K562 (cell line): ENCODE measurements around the gene ZNF335. TPM values are rescaled to one million over a fixed set of nuclear protein-coding genes. Genes with fewer than 3 reads are reported as not detected.

Experiments used
- BDP1 ChIP-seq: IDR thresholded peaks from 3 replicates; pipeline ENCODE4 v1.6.1; 2011; ENCODE audit not compliant: insufficient read length, insufficient read depth
- CAMTA2 ChIP-seq: fragments of 250-450 bp; sonication (Bioruptor Pico); conservative IDR thresholded peaks from 2 replicates; pipeline ENCODE4 v1.5.1; 2022
- CBFB ChIP-seq: sonication (generic); formaldehyde crosslinking; IDR thresholded peaks from 2 replicates; pipeline ENCODE4 v1.4.0; 2020; ENCODE audit warnings: mild to moderate bottlenecking, missing genetic modification reagents
- CCNT2 ChIP-seq: IDR thresholded peaks from 2 replicates; pipeline ENCODE4 v1.6.1; 2011; ENCODE audit warnings: borderline replicate concordance, low read depth, mild to moderate bottlenecking, moderate library complexity, mixed read lengths, low read length; ENCODE audit not compliant: insufficient read length; ENCODE audit errors: extremely low read depth
- GATAD2A ChIP-seq: fragments of 450-650 bp; IDR thresholded peaks from 2 replicates; pipeline ENCODE4 v1.6.1; 2017
- MCM3 ChIP-seq: fragments of 450-650 bp; IDR thresholded peaks from 2 replicates; pipeline ENCODE4 v1.6.1; 2016
- MNT ChIP-seq, 2 experiments: fragments of 450-650 bp; conservative IDR thresholded peaks; 2 replicates each; pipeline ENCODE4 v1.6.1; 2017; ENCODE audit warnings: mild to moderate bottlenecking in 2 of 2, moderate library complexity in 2 of 2
- PATZ1 ChIP-seq: fragments of 250-450 bp; sonication (Bioruptor Pico); IDR thresholded peaks from 2 replicates; pipeline ENCODE4 v1.5.0; 2020; ENCODE audit warnings: mild to moderate bottlenecking, borderline replicate concordance
- POLR2AphosphoS5 ChIP-seq: IDR thresholded peaks from 2 replicates; pipeline ENCODE4 v1.6.1; 2011; ENCODE audit warnings: mild to moderate bottlenecking, low read depth, low read length, moderate library complexity; ENCODE audit not compliant: control insufficient read depth, insufficient read depth
- SIN3A ChIP-seq, 2 experiments: fragments of 150-350 bp in 1 of 2; IDR thresholded peaks; 2 replicates each; pipeline ENCODE4 v1.6.1; 2011 to 2016; ENCODE audit warnings: borderline replicate concordance in 2 of 2, low read depth in 2 of 2, low read length in 2 of 2, mild to moderate bottlenecking in 2 of 2, moderate library complexity in 2 of 2; ENCODE audit not compliant: control insufficient read depth in 1 of 2
- SIX5 ChIP-seq, 2 experiments: IDR thresholded peaks; 2 replicates each; pipeline ENCODE4 v1.6.1; 2011; ENCODE audit warnings: low read length in 2 of 2, borderline replicate concordance in 1 of 2, low read depth in 1 of 2, mild to moderate bottlenecking in 1 of 2, moderate library complexity in 1 of 2; ENCODE audit not compliant: insufficient read depth in 1 of 2
- SMAD4 ChIP-seq: fragments of 250-450 bp; sonication (Bioruptor Pico); conservative IDR thresholded peaks from 2 replicates; pipeline ENCODE4 v1.8.0; 2021; ENCODE audit warnings: inconsistent platforms, mild to moderate bottlenecking, moderate library complexity
- SREBF1 ChIP-seq: fragments of 150-350 bp; IDR thresholded peaks from 2 replicates; pipeline ENCODE4 v1.6.1; 2014; ENCODE audit warnings: antibody characterized with exemption, low read depth, low read length, borderline replicate concordance
- TCF15 ChIP-seq: fragments of 250-450 bp; sonication (Bioruptor Pico); IDR thresholded peaks from 2 replicates; pipeline ENCODE4 v1.8.0; 2022; ENCODE audit warnings: moderate library complexity, mild to moderate bottlenecking, inconsistent platforms
- TFE3 ChIP-seq: fragments of 450-650 bp; formaldehyde crosslinking; IDR thresholded peaks from 2 replicates; pipeline ENCODE4 v1.4.0; 2020; ENCODE audit warnings: mild to moderate bottlenecking, mixed read lengths
- ZBTB1 ChIP-seq: sonication (generic); formaldehyde crosslinking; IDR thresholded peaks from 2 replicates; pipeline ENCODE4 v1.8.1; 2023; ENCODE audit warnings: missing genetic modification reagents, low read depth, mild to moderate bottlenecking, borderline replicate concordance
- ZNF232 ChIP-seq: sonication (generic); formaldehyde crosslinking; IDR thresholded peaks from 2 replicates; pipeline ENCODE4 v1.8.0; 2022; ENCODE audit warnings: mild to moderate bottlenecking, missing genetic modification reagents
- ZNF507 ChIP-seq: conservative IDR thresholded peaks from 2 replicates; pipeline ENCODE4 v1.6.1; 2017; ENCODE audit warnings: missing genetic modification characterization, missing compliant biosample characterization
- ZNF583 ChIP-seq: fragments of 250-450 bp; sonication (Bioruptor Pico); IDR thresholded peaks from 2 replicates; pipeline ENCODE4 v1.4.0; 2020
- ZNF696 ChIP-seq: fragments of 250-450 bp; sonication (Bioruptor Pico); conservative IDR thresholded peaks from 2 replicates; pipeline ENCODE4 v1.4.0; 2020; ENCODE audit warnings: mild to moderate bottlenecking, moderate library complexity
- ZNF76 ChIP-seq: fragments of 250-450 bp; sonication (Bioruptor Pico); IDR thresholded peaks from 2 replicates; pipeline ENCODE4 v1.4.0; 2020; ENCODE audit warnings: mild to moderate bottlenecking, moderate library complexity, borderline replicate concordance
- polyA plus RNA-seq, 8 experiments: library from polyadenylated mRNA; depleted of rRNA in 4 of 8; stranded (reverse) in 5 of 8; unstranded in 3 of 8; fragments of >200 nt; fragmentation: Nextera tagmentation in 2 of 8; fragmentation: Illumina TruSeq in 1 of 8; extraction: Ambion mirVana in 2 of 8; extraction: Trizol in 1 of 8; gene quantifications; 2 replicates each; pipeline versions ENCODE4 v1.2.1 to v1.2.3, GENCODE V29; 2011 to 2014; ENCODE audit warnings: inconsistent platforms in 1 of 8, missing spikeins in 1 of 8
- total RNA-seq, 7 experiments: library from RNA; depleted of rRNA in 6 of 7; stranded (reverse); fragments of >200 nt in 6 of 7; fragmentation: Illumina TruSeq in 2 of 7; extraction: Trizol in 2 of 7; gene quantifications; 2 replicates each; pipeline versions ENCODE4 v1.2.1 to v1.2.3, GENCODE V29; 2011 to 2021; ENCODE audit warnings: low replicate concordance in 1 of 7

Gene ZNF335
- total and polyA plus RNA-seq, 9 of the 15 experiments (the other 6 are each of a cell fraction or from before 2014, with no cell fraction given) = 0.39 to 16.0 (median 7.6) TPM

GRCh38 chr20:45910670-45911485 lies 61.1 kb downstream of the ZNF335 start (continued):
- TF ChIP-seq SREBF1 (no peak), GATAD2A (no peak), ZNF696 (CRISPR knock-in tag) (no peak), SMAD4 (CRISPR knock-in tag) (peak; percentile 59; the same call in 1 of the 2 replicates), MNT (conservative IDR thresholded peaks at IDR 0.05) (peak in 1 of 2 experiments; percentile 60; a peak in 1 of 4 replicates), SIN3A (IDR thresholded peaks at IDR 0.05; ENCODE audit: borderline replicate concordance in 2 of 2, control insufficient read depth in 1 of 2, low read depth in 2 of 2, low read length in 2 of 2) (no peak), ZNF507 (tag) (no peak), CAMTA2 (no peak), ZNF583 (CRISPR knock-in tag) (no peak), CCNT2 (no peak), BDP1 (no peak), ZNF76 (no peak), ZBTB1 (no peak), SIX5 (IDR thresholded peaks at IDR 0.05; ENCODE audit: borderline replicate concordance in 1 of 2, insufficient read depth in 1 of 2, low read depth in 1 of 2, low read length in 2 of 2) (no peak), POLR2AphosphoS5 (peak; percentile 68), CBFB (CRISPR knock-in tag) (no peak), MCM3 (no peak), PATZ1 (CRISPR knock-in tag) (no peak), TFE3 (CRISPR knock-in tag) (no peak), TCF15 (no peak), ZNF232 (no peak)
